ELF-1 (cell line): ENCODE results near the gene LNX1.

ENCODE experiments used
- DNase-seq: peaks from one replicate; pipeline ENCODE4 v3.0.0-alpha.2; 2016; ENCODE audit warnings: low read depth, low spot score

LNX1 gene

DNA sequence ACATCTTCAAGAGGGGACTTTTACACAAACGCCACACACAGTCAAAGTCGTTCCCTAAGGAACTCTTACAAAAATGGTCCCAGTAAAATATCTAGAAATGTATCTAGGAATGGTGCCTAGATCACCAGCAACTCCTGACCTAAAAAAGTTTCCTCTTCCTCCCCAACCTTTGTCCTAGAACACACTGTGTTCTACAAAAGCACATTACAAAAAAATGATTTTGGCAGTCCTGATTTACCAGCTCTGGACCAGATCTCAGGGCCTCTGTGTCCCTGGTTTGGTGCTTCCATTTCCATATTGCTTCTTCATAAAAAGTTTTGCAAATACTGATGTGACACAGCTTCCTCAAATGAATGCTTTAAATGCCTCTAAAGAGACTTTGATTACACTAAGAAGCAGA is 55.0 kb downstream of the LNX1 start:
- no peak for DNase-seq

GRCh38 chr4:53535567-53535966 is 55.7 kb downstream of the LNX1 start:
- no peak for DNase-seq

- DNase-seq: no peak
Observed at GRCh38 chr4:53534684-53535083, 56.6 kb downstream of the LNX1 start.

- DNase-seq: no peak
Observed at GRCh38 chr4:53532521-53532920, 58.8 kb downstream of the LNX1 start.

DNA sequence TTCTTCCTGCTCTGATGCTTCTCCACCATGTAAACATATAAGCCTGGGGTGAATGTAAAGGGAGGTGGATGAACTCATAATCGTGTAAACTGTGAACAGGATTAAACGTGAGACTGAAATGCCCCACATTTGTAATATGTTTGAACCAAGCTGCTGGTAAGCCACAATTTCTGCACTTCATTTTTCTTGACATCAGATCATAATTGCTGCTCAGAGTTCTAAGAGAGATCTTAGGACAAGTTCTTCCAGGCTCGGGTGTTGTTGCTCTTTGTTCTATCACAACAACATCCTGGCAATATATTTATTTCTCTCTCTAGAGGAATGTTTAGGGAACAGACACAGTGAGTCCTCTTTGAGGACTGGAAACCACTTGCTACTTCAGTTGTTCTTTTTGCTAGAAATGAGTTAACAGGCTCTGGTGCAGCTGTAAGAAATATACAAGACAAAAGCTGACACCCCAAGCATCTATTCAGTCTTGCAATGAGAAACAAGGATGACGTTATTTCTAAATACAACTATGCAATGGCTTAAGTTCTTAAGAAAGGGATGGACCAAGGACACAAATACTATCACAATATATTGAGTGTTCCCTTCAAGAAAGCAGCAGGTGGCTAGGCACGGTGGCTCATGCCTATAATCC is 59.6 kb downstream of the LNX1 start:
- DNase-seq: no peak

- DNase-seq: peak; percentile 61
Observed at GRCh38 chr4:53529025-53529424, 62.3 kb downstream of the LNX1 start.

DNA sequence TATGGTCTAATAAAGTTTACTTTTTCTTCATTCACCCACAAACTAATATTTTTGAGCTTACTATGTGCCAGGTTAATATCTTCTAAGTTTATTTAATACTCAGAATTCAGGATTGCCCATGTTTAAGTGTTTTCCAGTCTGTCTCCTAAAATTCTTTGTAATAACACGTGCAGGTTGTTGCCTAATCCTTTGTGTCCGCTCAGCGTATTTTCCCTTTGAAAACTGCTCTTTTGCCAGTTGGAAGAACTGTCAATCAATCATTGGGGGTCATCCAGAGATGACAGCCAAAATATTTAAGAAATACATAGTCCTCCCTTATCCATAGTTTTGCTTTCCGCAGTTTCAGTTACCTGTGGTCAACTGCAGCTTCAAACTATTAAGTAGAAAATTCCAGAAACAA is 63.4 kb downstream of the LNX1 start:
- no peak for DNase-seq

- DNase-seq: peak; percentile 80
Observed at GRCh38 chr4:53527326-53527725, 64.0 kb downstream of the LNX1 start.

DNA sequence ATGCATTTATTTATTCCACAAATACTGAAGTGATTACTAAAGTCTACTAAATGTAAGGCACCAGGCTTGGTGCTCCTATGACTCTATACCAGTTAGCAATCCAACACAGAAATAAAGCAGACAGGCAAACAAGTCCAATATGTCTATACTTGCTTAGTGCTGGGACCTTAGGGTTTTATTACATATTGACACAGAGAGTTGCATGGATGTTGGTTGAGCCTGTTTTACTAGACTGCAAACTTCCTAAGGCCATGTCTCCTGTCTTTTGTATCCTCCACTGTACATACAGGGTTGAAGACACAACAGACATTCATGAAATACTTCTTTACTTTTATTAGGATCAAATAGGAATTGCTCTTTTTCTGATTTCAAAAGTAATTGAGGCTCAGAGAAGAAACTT is 69.0 kb downstream of the LNX1 start:
- DNase-seq: no peak

- DNase-seq: peak; percentile 89
Observed at GRCh38 chr4:53520116-53520515, 71.2 kb downstream of the LNX1 start.

DNA sequence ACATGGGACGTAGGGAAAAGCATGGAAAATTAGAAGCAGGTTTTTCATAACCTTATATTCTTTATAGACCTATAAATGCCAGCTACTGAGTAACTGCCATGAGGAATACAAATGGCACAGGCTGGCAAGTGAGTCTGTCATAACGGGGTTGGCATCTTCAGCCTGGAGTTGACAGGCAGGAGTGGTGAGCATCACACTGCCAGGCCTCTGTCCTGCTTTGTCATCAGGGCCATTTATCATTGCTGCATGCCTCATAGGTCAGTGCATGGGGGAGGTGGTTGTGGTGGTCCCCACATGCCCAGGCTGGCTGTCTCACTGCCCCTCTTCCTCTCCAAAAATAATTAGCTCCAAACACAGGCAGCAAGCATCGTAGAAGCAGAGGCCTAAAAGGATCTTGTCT is 72.5 kb downstream of the LNX1 start:
- no peak for DNase-seq

DNA sequence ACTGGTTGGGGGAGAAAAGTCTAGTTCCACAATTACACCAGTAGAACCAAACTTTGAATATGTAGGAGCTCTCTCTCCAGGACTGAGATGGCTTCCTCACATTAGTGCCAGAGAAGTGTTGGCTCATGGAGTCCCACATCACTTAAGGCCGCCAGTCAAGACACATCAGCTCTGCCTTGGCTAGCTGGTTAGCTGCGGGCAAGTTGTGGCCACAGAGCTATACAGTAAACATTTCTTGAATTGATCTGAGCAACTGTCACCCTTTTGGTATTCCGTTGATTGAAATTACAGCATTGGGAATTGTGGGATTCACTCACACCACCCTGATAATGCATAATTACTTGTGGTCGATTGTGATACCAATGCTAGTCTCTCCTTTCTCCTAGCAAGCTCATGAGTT is 76.2 kb downstream of the LNX1 start:
- DNase-seq: no peak

DNA sequence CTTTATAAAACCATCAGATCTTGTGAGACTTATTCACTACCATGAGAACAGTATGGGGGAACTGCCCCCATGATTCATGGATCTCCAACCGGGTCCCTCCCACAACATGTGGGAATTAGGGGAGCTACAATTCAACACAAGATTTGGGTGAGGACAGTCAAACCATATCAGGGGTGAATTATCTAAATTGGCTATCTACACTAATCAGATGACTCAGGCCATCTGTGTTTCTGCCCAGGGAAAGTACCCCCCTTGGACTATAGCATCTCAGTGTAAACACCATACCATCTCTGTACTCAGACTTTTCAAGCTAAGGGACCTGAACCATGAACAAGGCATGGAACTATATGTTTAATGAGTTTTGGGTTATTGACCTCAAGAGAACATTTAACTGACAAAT is 76.8 kb downstream of the LNX1 start:
- DNase-seq: no peak

DNA sequence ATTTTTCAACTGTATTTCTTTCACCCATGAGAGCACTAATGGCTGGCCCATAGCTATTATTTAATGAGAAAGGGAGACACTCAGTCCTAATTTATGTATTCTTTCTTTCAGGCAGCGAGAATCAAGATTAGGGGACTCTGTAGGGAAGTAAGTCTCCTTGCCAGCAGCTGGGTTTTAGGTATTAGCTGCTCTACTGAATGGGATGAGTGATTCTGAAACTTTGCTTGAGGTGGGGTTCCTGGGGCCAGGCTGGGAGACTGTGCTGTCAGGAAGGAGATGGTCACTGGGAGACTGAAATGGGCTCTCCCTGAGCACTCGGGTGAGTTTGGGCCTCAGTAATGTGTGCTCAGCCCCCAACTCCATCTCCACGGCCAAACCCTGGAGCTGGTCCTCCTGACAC is 78.7 kb downstream of the LNX1 start:
- no peak for DNase-seq

DNA sequence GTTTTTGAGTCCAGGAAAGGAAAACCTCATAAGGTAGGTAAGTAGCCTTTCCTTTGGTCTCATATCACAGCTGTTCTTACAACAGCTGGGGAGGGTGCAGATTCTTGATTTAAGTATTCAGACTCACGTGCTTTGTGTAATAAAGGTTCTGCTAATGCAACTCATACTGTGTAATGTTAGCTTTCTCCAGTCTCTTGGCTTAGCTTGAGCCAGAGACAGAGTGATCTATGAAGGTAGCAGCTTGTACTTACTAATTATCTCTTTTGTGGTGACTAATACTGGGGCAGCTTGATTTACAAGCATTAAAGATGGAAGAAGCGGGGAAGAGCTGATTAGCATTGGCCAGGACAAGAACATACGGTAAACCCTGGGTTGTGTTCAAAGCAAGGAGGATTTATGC is 80.3 kb downstream of the LNX1 start:
- no peak for DNase-seq

- DNase-seq: no peak
Observed at GRCh38 chr4:53510321-53510720, 81.0 kb downstream of the LNX1 start.

DNA sequence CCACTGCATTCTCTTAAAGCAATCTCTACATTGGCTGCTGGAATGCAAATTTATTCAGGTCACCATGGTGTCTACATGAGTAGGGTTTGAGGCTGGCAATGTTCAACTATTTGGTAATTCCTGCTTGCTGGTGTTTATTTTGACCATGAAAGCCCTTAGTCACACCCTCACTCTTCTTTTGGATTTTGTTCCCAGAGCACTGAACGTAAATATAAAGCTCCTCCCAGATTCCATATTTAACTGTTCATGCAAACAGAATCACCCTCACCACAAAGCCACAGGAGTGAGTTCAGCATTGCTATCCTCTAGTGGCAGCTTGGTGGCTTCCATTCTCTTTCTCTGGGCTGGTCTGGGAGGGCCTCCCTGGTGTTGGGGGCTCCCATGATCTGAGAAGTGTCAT is 82.8 kb downstream of the LNX1 start:
- no peak for DNase-seq

- no peak for DNase-seq
Observed at GRCh38 chr4:53507671-53508286, 83.5 kb downstream of the LNX1 start.

- DNase-seq: no peak
Observed at GRCh38 chr4:53507058-53507457, 84.2 kb downstream of the LNX1 start.

- no peak for DNase-seq
Observed at GRCh38 chr4:53505947-53506346, 85.3 kb downstream of the LNX1 start.

DNA sequence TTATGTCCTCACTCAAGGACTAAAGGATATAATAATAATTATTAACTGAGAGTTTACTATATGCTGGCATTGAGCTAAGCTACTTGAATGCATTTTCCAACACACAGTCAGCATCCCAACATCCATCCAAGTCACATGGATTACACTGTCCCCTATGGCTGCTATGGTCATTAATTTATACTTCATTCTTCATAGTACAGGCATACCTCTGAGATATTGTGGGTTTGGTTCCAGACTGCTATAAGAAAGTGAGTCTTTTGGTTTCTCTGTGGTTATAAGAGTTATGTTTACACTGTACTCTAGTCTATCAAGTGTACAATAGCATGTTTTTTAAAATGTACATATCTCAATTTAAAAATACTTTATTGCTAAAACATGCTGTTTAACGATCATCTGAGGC is 89.2 kb downstream of the LNX1 start:
- DNase-seq: no peak

- no peak for DNase-seq
Observed at GRCh38 chr4:53501561-53501960, 89.7 kb downstream of the LNX1 start.

- DNase-seq: no peak
Observed at GRCh38 chr4:53500546-53500945, 90.7 kb downstream of the LNX1 start.

GRCh38 chr4:53499791-53500190 is 91.5 kb downstream of the LNX1 start:
- no peak for DNase-seq
